GM21526 (cell line): ENCODE results near the gene PPP2R2B.

Experiments
- ATAC-seq: cut with Tn5 transposase; IDR thresholded peaks from one replicate; pipeline ENCODE4 v1.9.1; 2021; ENCODE audit warnings: moderate library complexity; ENCODE audit not compliant: unreplicated experiment, low FRiP score

The PPP2R2B gene

GRCh38 chr5:146789712-146790653, 88.6 kb downstream of the PPP2R2B start:
- no peak for ATAC-seq

GRCh38 chr5:146788898-146789297, 89.7 kb downstream of the PPP2R2B start:
- ATAC-seq, result no peak

GRCh38 chr5:146785065-146785464, 93.5 kb downstream of the PPP2R2B start:
- no peak for ATAC-seq

GRCh38 chr5:146781157-146781556, 97.4 kb downstream of the PPP2R2B start:
- ATAC-seq, result no peak

- ATAC-seq, result no peak
Observed at GRCh38 chr5:146779211-146779869, 99.2 kb downstream of the PPP2R2B start.

GRCh38 chr5:146778795-146779194, 99.8 kb downstream of the PPP2R2B start:
- no peak for ATAC-seq

GRCh38 chr5:146778261-146778660, 100.3 kb downstream of the PPP2R2B start:
- ATAC-seq, result no peak

GRCh38 chr5:146772881-146773466, 105.6 kb downstream of the PPP2R2B start:
- ATAC-seq, result no peak

- no peak for ATAC-seq
Observed at GRCh38 chr5:146770980-146771379, 107.6 kb downstream of the PPP2R2B start.

- no peak for ATAC-seq
Observed at GRCh38 chr5:146770546-146770945, 108.0 kb downstream of the PPP2R2B start.

- ATAC-seq, result no peak
Observed at GRCh38 chr5:146767534-146767933, 111.0 kb downstream of the PPP2R2B start.

GRCh38 chr5:146766013-146766412, 112.5 kb downstream of the PPP2R2B start:
- no peak for ATAC-seq

GRCh38 chr5:146765089-146765832, 113.3 kb downstream of the PPP2R2B start:
- ATAC-seq, result no peak

- ATAC-seq, result no peak
Observed at GRCh38 chr5:146762830-146763229, 115.7 kb downstream of the PPP2R2B start.

GRCh38 chr5:146761811-146762210, 116.7 kb downstream of the PPP2R2B start:
- ATAC-seq, result no peak

- no peak for ATAC-seq
Observed at GRCh38 chr5:146758938-146759337, 119.6 kb downstream of the PPP2R2B start.

GRCh38 chr5:146758076-146758475, 120.5 kb downstream of the PPP2R2B start:
- ATAC-seq, result no peak

GRCh38 chr5:146756546-146756945, 122.0 kb downstream of the PPP2R2B start:
- no peak for ATAC-seq

GRCh38 chr5:146755793-146756192, 122.8 kb downstream of the PPP2R2B start:
- ATAC-seq, result no peak

GRCh38 chr5:146754621-146755020, 123.9 kb downstream of the PPP2R2B start:
- no peak for ATAC-seq

- ATAC-seq, result no peak
Observed at GRCh38 chr5:146753641-146754040, 124.9 kb downstream of the PPP2R2B start.
